GM15510 (cell line): ENCODE measurements around the gene HTT-AS.

Experiments used
- POLR2A ChIP-seq: IDR thresholded peaks from 3 replicates; pipeline ENCODE4 v1.6.1; 2011; ENCODE audit warnings: borderline replicate concordance; ENCODE audit not compliant: insufficient read length; ENCODE audit errors: extremely low read depth

The HTT-AS gene

DNA sequence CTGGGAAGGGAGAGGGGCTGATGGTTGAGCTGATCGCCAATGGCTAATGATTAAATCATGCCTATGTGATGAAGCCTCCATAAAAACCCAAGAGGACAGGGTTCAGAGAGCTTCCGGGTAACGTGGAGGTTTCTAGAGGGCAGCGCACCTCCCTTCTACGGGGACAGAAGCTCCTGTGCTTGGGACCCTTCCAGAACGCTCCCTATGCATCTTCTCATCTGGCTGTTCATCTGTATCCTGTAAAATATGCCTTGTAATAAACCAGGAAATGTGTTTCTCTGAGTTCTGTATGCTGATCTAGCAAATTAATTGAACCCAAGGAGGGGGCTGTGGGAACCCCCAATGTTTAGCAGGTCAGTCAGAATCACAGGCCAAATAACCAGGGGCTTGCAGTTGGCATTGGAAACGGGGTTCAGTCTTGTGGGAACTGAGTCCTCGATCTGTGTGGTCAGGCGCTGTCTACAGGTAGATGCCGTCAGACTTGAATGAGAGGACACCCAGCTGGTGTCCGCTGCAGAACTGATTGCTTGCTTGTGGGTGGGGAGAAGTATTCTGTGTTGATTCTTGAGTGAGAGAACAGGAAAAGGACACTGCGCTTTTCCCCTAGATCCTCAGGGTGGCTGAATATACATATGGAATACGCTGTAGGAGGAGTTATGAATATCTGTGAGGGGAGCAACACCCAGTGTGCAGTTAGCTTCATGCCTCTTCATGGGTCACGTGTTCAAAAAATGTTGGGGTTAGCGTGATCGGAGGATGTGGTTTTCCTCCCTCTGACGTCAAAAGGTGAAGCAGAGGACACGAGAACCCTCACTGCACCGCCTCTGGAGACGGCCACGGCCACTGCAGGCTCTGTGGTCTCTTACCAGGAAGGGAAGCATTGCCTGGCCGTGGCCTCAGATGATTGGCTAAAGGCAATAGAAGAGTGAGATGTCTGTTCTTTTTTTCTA is 29.2 kb downstream of the HTT-AS start:
- TF ChIP-seq POLR2A: no peak

DNA sequence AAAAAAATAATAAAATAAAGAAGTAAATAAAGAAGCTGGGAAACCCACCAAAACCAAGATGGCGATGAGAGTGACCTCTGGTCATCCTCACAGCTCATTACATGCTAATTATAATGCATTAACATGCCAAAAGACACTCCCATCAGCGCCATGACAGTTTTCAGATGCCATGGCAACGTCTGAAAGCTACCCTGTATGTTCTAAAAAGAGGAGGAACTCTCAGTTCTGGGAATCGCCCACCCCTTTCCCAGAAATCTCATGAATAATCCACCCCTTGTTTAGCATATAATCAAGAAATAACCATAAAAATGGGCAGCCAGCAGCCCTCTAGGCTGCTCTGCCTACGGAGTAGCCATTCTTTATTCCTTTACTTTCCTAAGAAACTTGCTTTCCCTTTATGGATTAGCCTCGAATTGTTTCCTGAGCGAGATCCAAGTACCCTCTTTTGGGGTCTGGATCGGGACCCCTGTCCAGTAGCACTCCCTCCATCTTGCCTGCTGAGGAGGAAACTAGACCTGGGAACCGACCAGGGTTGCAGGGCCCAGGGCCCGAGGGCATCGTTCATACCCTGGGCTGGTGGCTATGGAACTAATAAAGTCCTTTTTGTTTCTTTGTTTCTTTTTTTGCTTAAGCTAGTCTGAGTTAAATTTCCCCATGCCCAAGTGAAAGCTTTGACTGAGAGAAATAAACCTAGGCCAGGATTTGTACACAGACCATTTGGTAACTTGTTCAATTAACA is 30.9 kb downstream of the HTT-AS start:
- TF ChIP-seq POLR2A: no peak

DNA sequence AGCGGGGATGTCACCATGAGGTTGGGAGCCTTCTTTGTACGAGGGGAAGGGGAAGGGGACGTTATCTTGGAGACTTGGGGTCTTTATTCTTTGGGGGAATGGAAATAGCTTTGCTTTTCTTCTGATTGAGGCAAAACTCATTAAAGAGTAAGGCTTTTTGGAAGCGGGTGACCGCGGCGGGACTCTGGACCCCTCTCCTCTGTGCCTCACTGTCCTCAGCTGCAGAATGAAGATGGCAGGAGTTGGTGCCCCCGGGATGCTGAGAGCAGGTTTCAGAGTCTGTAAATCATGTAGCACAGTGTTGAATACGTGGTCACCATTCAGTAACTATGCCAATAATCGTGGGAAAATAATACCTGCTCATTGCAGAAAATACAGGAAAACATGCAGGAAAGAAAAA is 32.1 kb downstream of the HTT-AS start:
- TF ChIP-seq POLR2A: no peak

DNA sequence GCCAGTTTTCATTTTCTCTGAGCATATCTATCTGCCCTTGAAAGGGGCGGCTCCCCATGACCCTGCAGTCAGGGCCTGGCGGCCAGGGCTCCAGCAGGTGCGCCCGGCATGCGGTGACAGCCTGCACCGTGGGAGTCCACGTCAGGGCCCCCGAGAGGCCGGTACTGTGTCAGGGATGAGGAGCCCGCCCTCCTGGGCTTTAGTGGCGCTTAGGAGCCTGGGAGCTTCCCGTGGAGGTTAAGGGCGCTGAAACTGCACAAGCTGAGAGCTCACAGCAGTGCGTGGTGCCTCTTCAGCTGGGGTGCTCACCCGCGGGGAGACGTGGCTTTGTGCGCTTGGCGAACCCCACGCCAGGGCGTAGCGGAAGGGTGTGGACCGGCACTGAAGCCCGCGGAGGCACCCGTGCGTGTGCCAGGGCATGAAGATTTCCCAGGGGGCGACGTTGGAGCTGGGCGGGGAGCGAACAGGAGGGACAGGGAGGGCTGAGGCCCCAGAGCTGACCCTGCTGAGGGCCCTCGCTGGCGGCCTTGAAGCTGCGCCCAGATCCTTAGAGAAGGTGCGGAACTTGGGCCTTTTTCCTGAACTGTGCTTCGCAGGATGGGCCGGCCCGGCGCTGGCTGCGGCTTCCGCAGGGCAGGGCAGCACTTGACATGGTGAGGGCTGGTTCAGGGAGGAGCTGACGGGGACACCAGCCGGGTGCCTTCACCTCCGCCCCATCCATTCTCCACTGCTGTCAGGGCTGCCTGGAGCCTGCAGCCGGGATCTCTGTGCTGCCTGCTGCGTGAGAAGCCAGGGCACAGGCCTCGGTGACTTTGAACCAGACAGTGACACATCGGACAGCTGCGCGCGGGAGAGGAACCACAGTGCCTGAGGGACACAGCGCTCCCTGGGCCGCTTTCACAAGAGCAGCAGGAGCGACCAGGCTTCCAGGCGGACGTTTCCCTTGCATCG is 32.9 kb downstream of the HTT-AS start:
- TF ChIP-seq POLR2A: peak; percentile 58

DNA sequence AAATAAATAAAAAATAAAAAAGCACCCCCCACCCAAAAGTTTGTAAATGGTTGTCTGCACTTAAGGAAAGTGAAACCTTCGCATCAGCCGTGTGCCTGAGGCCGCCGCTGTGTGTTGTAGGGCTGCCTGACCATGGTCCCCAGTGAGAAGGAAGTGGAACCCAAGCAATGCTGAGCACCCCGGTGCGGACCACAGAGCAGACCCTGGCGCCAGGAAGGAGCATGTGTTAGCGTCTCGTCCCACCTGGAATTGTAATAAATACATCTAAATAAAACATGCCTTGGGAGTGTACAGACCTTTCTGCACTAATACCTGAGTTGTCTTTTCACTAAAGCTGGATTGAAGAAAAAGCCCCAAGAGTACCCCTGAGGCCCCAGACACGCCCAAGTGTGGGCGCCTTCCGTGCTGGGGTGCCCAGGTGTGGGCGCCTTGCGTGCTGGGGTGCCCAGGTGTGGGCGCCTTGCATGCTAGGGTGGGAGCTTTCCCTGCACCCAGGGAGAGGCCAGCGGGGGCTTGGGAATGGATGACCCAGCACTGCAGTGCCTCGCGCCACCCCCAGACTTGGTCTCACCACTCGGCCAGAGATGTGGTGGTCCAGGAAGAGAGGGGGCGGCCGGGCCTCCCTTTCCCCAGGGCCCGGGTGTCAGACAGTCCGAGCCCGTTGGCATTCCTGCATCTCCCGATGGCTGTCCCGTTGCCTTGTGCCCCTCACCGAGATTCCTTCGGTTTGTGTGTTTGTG is 33.7 kb downstream of the HTT-AS start:
- TF ChIP-seq POLR2A: peak; percentile 30

DNA sequence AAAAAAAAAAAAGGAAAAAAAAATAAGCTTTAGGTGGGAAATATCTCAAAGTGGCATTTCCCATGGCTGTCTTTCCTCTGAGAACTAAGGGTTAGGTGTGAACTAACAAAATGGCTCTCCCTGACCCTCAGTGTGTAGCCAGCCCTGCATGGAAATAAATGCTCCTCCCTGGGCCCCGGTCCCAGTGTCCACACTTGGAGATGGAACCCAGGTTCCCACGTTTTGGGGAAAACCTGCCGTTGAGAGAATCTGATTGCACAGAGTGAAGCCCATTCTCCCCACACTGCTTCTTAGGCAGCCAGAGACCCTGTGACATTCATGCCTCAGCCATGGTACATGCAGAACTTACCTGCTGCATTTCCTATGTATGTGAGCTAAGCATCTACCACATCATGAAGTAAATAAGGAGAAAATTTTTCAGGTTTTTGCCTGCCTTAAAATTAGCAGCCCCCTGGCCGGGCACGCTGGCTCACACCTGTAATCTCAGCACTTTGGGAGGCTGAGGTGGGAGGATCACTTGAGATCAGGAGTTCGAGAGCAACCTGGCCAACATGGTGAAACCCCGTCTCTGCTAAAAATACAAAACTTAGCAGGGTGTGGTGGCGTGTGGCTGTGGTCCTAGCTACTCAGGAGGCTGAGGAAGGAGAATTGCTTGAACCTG is 34.5 kb downstream of the HTT-AS start:
- no peak for TF ChIP-seq POLR2A

DNA sequence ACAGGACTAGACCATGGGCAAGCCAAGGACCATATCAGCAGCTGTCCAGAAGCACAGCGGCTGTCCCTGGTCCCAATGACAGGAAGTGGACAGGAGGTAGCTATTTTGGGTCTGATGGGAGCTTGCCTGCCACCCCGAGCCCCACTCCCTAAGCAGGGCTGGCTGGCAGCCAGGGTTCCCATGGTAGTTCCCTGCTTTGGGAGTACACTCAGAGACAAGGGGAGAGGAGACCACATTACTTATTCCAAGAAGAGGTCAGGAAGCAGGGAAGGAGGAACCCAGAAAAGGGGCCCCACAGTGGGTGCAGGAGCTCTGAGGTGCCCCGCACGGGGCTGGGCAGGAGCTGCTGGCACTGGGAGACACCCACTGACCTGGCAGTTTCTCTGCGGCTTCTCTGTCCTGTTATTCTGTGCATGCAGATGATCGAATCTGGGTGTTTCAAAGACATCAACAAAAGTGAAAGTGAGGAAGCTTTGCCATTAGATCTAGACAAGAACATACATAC is 36.3 kb downstream of the HTT-AS start:
- TF ChIP-seq POLR2A: no peak

DNA sequence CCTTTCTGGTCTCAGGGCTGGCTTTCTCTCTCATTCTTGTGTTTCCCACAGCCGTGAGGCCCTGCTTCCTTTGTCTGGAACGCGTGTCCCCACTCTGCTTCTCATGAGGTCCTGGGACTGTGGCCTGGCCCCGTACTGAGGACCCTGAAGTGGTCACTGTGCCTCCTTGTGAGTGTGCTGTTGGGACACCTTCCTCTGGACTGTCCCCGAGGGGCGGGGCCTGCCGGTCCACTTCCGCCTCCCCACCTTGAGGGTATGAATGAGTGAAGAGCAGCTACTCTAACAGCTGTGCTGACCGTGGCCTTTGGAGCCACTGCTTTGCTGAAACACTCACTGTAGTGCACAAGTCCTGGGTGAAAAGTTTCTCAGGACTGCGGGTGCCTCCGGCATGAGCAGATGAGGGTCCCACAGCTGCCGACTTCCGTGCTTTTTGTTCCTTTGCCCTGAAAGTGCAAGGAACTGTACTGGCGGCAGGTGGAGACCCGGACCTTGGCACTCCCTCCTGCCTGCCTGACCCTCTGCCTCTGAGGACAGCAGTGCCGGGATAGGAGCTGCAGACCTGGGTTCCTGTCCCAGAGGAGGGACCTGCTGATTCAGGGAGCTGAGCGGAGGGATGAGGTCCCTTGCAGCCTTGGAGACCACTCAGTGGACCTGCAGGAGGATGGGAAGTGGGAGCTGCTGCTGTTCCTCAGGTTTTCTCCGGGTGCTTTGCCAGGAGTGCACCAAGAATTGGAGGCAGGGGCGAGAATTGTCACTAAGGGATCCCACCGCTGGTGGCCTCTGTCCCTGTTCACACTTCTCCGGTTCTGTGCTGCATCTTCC is 38.0 kb downstream of the HTT-AS start:
- no peak for TF ChIP-seq POLR2A

DNA sequence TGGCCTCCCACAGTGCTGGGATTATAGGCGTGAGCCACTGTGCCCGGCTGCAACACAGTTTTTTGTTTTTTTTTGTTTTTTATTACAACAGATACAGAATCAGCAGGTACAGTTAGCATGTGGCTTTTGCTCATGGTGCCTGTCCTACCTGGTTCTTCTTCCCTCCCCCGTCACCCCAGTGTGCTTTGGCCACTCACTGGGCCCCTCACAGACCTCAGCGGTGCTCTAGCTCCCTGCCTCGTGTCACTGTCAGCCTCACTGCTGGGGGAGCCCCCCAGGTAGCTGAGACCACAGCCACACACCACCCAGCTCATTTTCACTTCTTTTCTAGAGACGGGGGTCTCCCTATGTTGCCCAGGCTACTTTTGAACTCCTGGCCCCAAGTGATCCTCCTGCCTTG is 38.7 kb downstream of the HTT-AS start:
- no peak for TF ChIP-seq POLR2A

DNA sequence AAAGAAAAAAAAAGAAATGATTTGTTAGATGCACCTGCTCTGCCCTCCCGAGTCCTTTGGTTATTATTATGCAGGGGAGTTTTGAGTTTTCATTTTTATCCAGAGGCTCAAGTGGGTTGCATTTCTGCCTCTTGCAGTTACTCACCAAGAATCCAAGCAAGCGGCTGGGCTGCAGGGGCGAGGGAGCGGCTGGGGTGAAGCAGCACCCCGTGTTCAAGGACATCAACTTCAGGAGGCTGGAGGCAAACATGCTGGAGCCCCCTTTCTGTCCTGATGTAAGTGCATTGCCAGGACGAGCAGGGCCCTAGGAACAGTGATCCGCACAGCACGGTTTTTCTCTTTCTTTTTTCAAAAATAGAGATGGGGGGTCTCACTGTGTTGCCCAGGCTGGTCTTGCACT is 39.1 kb downstream of the HTT-AS start:
- no peak for TF ChIP-seq POLR2A

DNA sequence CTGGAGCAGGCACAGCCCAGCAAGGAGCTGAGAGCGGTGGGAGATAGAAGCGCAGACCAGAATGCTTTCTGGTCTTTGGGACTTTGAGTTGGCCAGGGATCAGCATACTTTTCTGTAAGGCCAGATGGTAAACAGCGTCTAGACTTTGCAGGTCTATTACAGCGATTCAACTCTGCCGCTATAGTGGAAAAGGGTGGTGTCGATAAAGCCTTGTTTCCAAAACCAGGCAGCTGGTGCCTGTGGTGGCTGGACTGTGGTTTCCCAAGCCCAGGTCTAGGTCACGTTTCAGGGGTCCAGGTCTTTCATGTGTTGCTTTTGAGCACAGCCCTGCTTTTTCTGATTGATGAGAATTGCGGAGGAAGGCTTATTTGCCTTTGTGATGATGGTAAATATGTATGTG is 40.1 kb downstream of the HTT-AS start:
- no peak for TF ChIP-seq POLR2A

DNA sequence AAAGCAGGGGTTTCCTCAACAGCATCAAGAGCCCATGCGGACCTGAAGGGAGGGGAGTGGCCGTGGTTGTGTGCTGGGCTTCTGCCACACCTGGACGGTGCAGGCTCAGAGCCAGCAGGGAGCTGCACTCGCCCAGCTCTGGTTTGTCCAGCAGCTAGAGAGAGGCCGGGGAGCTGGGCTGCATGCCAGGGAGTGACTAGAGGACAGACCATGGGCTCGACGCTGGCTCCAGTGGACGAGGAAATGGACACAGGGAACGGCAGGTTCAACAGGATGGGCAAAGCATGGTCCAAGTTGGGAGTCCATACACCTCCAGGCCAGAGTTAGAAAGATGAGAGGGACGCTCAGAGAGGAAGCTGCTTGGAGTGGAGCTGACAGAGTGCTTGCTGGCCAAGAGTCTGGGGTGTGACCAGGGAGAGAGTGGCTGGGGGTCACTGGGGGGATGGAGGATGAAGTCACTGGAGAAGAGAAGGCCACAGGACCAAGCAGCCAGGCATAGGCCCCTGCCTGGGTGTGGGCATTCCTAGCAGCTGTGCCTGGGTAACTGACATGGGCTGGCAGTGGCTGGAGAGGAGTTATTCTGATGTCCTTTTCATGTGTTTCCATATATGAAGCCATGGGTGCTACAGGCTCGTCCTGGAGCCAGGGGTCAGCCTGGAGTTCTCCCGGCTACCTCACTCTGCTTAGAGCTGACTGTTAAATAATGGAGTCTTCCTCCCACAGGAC is 42.8 kb downstream of the HTT-AS start:
- TF ChIP-seq POLR2A: no peak
